ENCODE measurements around the gene ACYP1.
"Not testable (repeated sequence)": the region's sequence is repeated elsewhere in the genome, so short reads cannot be mapped to it uniquely, and the experiment has no call there.

ACYP1 gene

DNA sequence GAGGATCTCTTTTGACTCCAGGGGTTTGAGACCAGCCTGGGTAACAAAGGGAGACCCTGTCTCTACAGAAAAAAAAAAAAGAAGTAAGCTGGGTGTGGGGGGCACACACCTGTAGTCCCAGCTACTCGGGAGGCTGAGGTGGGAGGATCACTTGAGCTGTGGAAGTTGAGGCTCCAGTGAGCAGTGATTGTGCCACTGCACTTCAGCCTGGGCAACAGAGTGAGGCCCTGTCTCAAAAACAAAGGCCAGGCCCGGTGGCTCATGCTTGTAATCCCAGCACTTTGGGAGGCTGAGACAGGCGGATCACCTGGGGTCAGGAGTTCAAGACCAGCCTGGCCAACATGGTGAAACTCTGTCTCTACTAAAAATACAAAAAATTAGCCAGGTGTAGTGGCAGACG lies 3.9 kb upstream of the ACYP1 start:
- H3K36me3 ChIP-seq (ENCODE audit: control insufficient read depth, insufficient read depth, low read length); H3K9me3 ChIP-seq (ENCODE audit: control insufficient read depth, low read length); H3K4me3 ChIP-seq (ENCODE audit: low read length); H3K27me3 ChIP-seq (ENCODE audit: control insufficient read depth, insufficient read depth, low read length); H3K9ac ChIP-seq (ENCODE audit: low read length): not testable (repeated sequence)
- peaks cover 27% of the 10 kb centered on the region for H3K4me1 ChIP-seq (ENCODE audit: control insufficient read depth, insufficient read depth, low read length)

DNA sequence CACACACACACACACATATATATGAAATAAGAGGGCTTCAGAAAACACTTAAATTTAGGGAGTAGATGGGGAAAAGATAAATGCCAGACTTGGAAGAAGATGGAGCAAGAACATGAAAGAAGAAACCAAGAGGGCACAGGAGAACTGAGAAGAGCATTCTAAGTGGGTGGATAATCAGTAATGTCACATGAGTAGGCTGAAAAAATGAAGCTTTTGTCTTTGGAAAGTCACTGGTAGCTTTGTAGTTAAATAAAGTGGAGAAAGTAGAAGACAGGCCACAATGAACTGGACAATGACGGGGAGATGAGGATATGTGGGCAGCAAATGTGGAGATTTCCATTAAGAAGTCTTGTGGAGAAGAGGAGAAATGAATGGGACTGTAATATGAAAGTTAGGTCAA lies 3.4 kb upstream of the ACYP1 start:
- H3K27me3 ChIP-seq (ENCODE audit: control insufficient read depth, insufficient read depth, low read length) = no peaks in the 10 kb centered on the region
- H3K4me1 ChIP-seq (ENCODE audit: control insufficient read depth, insufficient read depth, low read length) = peaks cover 27% of the 10 kb centered on the region
- H3K9me3 ChIP-seq (ENCODE audit: control insufficient read depth, low read length) = no peaks in the 10 kb centered on the region
- H3K36me3 ChIP-seq (ENCODE audit: control insufficient read depth, insufficient read depth, low read length) = no peaks in the 10 kb centered on the region
- H3K9ac ChIP-seq (ENCODE audit: low read length) = no peak overlapping the region
- no peak overlapping the region for H3K4me3 ChIP-seq (ENCODE audit: low read length)

DNA sequence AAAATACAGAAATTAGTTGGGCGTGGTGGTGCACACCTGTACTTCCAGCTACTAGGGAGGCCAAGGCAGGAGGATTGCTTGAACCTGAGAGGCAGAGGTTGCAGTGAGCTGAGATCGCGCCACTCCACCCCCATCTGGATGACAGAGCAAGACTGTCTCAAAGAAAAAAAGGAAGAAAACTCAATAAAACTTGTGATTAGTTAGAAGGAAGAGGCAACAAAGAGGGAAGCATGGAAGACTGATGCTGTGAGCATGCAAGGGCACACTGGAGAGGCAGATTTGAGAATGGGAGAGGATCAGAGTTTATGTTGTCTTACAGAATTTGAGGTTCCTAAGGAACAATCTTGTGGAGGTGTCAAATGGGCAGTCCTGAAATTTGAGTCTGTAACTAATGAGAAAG lies 2.9 kb upstream of the ACYP1 start:
- peaks cover 27% of the 10 kb centered on the region for H3K4me1 ChIP-seq (ENCODE audit: control insufficient read depth, insufficient read depth, low read length)
- no peak overlapping the region for H3K4me3 ChIP-seq (ENCODE audit: low read length)
- H3K9me3 ChIP-seq (ENCODE audit: control insufficient read depth, low read length) = no peaks in the 10 kb centered on the region
- no peaks in the 10 kb centered on the region for H3K27me3 ChIP-seq (ENCODE audit: control insufficient read depth, insufficient read depth, low read length)
- no peak overlapping the region for H3K9ac ChIP-seq (ENCODE audit: low read length)
- no peaks in the 10 kb centered on the region for H3K36me3 ChIP-seq (ENCODE audit: control insufficient read depth, insufficient read depth, low read length)

DNA sequence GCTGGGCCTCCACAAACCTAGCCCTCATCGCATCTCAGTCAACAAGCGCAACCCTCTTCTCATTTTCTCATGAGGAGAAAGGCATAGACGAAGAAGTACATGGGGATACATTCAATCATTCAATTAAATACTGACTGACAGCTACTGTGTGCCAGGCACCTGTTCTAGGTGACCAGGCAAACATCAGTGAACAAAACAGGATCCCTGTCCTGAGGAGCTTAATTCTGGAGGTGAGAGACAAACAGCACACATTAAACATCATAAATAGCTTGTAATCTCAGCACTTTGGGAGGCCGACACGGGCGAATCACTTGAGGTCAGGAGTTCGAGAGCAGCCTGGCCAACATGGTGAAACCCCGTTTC lies 362 bp upstream of the ACYP1 start:
- Histone ChIP-seq H3K27me3 (ENCODE audit: control insufficient read depth, insufficient read depth, low read length) (no peaks in the 10 kb centered on the region), H3K9me3 (ENCODE audit: control insufficient read depth, low read length) (no peaks in the 10 kb centered on the region), H3K36me3 (ENCODE audit: control insufficient read depth, insufficient read depth, low read length) (no peaks in the 10 kb centered on the region), H3K4me1 (ENCODE audit: control insufficient read depth, insufficient read depth, low read length) (peaks cover 15% of the 10 kb centered on the region), H3K4me3 (ENCODE audit: low read length) (peak overlapping the region; percentile 59), H3K9ac (ENCODE audit: low read length) (peak overlapping the region; percentile 63)

DNA sequence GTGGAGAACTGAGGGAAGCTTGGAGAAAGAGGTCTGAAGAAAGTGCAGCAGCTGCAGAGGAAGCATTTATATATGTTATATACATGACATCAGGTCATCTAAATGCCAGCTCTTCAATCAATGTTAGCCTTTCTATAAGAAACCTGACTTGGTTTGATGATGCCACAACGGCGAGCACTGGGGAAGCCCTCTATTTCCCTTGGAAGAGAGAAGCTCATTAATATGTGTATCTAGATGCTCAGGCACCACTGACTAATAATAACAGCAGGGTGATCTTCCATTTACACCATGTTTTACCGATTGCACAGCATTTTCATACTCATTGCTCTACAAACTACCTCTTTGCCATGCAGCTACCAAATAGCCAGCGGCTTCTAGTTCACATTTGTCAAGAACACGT lies 811 bp downstream of the ACYP1 start:
- peak overlapping the region; percentile 59 for H3K4me3 ChIP-seq (ENCODE audit: low read length)
- no peaks in the 10 kb centered on the region for H3K27me3 ChIP-seq (ENCODE audit: control insufficient read depth, insufficient read depth, low read length)
- no peaks in the 10 kb centered on the region for H3K9me3 ChIP-seq (ENCODE audit: control insufficient read depth, low read length)
- H3K4me1 ChIP-seq (ENCODE audit: control insufficient read depth, insufficient read depth, low read length) = peaks cover 8% of the 10 kb centered on the region
- no peaks in the 10 kb centered on the region for H3K36me3 ChIP-seq (ENCODE audit: control insufficient read depth, insufficient read depth, low read length)
- peak overlapping the region; percentile 63 for H3K9ac ChIP-seq (ENCODE audit: low read length)

DNA sequence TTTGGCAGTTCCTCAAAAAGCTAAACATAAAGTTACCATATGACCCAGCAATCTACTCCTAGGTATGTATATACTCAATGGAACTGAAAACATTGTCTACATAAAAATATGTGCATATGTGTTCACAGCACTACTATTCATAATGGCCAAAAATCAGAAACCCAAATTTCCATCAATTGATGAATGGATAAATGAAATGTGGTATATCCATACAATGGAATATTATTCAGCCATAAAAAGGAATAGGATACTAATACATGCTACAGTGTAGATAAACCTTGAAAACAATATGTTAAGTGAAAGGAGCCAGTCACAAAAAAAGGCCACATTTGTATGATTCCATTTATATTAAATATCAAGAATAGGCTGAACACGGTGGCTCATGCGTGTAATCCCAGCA lies 3.4 kb downstream of the ACYP1 start:
- no peaks in the 10 kb centered on the region for H3K36me3 ChIP-seq (ENCODE audit: control insufficient read depth, insufficient read depth, low read length)
- H3K9me3 ChIP-seq (ENCODE audit: control insufficient read depth, low read length) = no peaks in the 10 kb centered on the region
- H3K9ac ChIP-seq (ENCODE audit: low read length) = no peak overlapping the region
- H3K27me3 ChIP-seq (ENCODE audit: control insufficient read depth, insufficient read depth, low read length) = no peaks in the 10 kb centered on the region
- H3K4me3 ChIP-seq (ENCODE audit: low read length) = no peak overlapping the region
- H3K4me1 ChIP-seq (ENCODE audit: control insufficient read depth, insufficient read depth, low read length) = peaks cover 3% of the 10 kb centered on the region

DNA sequence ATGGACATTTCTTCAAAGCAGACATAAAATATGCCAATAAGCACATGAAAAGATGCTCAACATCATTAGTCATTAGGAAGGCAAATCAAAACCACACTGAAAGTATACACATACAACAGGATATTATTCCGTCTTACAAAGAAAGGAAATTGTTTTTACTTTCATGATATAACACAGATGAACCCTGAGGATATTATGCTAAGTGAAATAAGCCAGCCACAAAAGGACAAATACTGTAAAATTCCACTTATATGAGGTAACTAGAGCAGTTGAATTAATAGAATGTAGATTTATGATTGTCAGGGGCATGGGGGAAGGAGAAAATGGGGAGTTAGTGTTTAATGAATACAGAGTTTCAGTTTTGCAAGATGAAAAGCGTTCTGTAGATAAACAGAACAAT lies 4.2 kb downstream of the ACYP1 start:
- H3K9me3 ChIP-seq (ENCODE audit: control insufficient read depth, low read length) = no peaks in the 10 kb centered on the region
- no peaks in the 10 kb centered on the region for H3K27me3 ChIP-seq (ENCODE audit: control insufficient read depth, insufficient read depth, low read length)
- H3K36me3 ChIP-seq (ENCODE audit: control insufficient read depth, insufficient read depth, low read length) = no peaks in the 10 kb centered on the region
- no peak overlapping the region for H3K4me3 ChIP-seq (ENCODE audit: low read length)
- no peak overlapping the region for H3K9ac ChIP-seq (ENCODE audit: low read length)
- peaks cover 3% of the 10 kb centered on the region for H3K4me1 ChIP-seq (ENCODE audit: control insufficient read depth, insufficient read depth, low read length)

DNA sequence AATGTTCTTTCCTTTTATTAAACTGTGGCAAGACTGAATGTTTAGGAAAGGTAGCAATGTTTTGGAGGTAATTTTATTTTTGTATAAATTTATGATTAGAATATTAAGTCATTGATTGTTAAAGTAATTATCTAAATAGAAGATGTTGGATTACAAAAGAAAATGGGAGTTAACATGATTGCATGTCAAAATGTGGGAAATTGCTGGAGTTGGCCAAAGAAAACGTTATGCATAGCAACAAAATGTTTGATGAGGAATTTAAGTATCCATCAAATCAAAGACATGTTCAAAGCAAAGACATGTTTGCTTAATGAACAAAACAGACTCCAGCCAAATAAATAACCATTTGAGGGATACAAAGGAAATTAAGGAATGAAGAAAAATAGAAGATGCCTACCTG lies 9.4 kb downstream of the ACYP1 start:
- Histone ChIP-seq H3K9me3 (ENCODE audit: control insufficient read depth, low read length) (no peaks in the 10 kb centered on the region), H3K9ac (ENCODE audit: low read length) (no peak overlapping the region), H3K4me1 (ENCODE audit: control insufficient read depth, insufficient read depth, low read length) (no peaks in the 10 kb centered on the region), H3K4me3 (ENCODE audit: low read length) (no peak overlapping the region), H3K36me3 (ENCODE audit: control insufficient read depth, insufficient read depth, low read length) (no peaks in the 10 kb centered on the region), H3K27me3 (ENCODE audit: control insufficient read depth, insufficient read depth, low read length) (no peaks in the 10 kb centered on the region)

DNA sequence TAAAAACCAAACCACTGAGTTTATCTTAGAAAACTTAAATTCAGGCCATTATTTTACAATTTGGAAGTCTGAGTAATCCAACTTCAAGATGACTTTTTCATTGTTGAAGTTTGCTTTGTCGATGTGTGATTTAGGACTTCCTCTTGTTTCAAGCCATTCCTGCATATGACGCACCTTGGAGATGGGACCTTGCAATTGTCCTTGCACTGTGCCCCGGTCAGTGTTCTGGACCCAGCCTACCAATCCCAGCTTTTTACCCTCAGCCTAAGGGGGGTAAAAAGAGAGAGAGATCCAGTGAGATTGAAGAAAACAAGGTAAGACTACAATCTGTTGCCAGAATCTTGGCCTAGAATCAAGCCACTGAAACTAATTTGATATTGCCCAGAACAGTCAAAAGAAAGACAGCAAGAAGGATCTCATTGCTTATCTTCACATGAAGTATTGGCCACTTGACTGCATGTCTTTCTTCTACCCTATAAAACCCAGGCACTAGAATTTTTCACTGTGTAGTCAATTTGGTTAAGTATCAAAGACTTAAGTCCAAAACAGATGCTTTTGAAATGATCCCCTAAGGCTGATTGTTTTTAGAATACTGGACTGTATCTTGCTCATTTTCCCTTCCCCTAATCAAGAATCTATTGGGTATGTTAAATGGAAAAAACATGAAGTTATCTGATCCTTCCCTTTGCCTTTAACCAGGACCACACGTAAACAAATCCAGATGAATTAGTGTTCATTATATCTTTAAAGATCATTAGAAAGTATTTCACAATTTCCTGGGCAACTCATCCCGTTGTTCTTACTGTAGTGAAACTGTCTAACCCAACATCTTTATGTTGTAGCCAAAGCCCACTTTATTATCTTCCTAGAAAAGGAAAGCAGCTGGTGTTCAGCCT lies 10.2 kb downstream of the ACYP1 start:
- Histone ChIP-seq H3K36me3 (ENCODE audit: control insufficient read depth, insufficient read depth, low read length) (no peaks in the 10 kb centered on the region), H3K27me3 (ENCODE audit: control insufficient read depth, insufficient read depth, low read length) (no peaks in the 10 kb centered on the region), H3K9me3 (ENCODE audit: control insufficient read depth, low read length) (no peaks in the 10 kb centered on the region), H3K9ac (ENCODE audit: low read length) (no peak overlapping the region), H3K4me1 (ENCODE audit: control insufficient read depth, insufficient read depth, low read length) (no peaks in the 10 kb centered on the region), H3K4me3 (ENCODE audit: low read length) (no peak overlapping the region)

DNA sequence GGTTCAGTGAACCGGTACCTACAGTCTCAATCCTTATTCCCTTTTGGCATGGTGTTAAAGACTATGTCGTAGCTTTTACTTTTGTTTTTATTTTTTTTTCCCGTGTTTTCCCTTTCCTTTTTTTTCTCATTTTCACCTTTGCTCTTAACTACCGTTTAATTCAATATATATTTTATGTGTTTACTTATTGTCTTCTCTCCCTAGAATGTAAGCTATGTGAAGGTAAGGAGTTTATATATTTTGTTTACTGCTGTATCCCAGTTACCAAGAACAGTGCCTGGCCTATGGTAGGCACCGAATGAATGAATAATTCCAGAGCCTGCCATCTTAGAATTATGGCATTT lies 12.3 kb downstream of the ACYP1 start:
- H3K9ac ChIP-seq (ENCODE audit: low read length) = peak overlapping the region; percentile 84
- H3K27me3 ChIP-seq (ENCODE audit: control insufficient read depth, insufficient read depth, low read length) = no peaks in the 10 kb centered on the region
- H3K4me3 ChIP-seq (ENCODE audit: low read length) = peak overlapping the region; percentile 38
- no peaks in the 10 kb centered on the region for H3K4me1 ChIP-seq (ENCODE audit: control insufficient read depth, insufficient read depth, low read length)
- no peaks in the 10 kb centered on the region for H3K36me3 ChIP-seq (ENCODE audit: control insufficient read depth, insufficient read depth, low read length)
- H3K9me3 ChIP-seq (ENCODE audit: control insufficient read depth, low read length) = no peaks in the 10 kb centered on the region

DNA sequence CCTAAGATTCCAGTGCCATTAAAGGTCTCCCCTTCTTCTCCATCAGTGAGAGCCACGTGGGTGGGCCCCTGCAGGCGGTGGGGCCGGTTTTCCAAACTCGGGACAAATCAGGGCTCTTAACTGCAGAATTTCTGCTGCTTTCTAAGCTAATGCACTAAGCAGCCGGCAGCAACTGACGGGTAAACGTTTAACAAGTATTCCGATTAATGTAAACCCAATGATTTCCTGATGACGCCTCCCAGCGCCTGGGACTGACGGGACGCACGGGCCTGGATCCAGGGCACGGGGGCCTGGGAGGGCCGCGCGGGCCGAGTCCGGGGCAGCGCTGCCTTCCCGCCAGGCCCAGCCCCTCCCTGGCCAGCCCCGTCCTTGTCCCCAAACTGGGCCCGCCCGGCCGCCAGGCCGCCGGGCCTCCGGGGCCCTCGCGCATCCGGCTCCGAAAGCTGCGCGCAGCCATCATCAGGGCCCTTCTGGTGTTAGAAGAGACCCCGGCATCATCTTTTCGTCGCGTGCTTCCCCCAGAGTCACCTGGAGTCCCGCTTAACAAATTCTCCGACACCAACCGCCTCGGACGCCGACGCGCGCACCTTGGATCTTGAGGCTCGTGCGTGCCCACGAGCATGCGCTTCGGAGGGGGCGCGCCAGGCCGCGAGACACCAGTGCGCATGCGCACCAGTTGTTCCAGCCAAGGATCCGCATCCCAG lies 12.8 kb downstream of the ACYP1 start, which contains the start of gene MLH3:
Gene MLH3 (minus strand): TSS at position 616 of the 704 bp plus-strand sequence. CDS start 1,812 bp downstream, outside the sequence.
- H3K27me3 ChIP-seq (ENCODE audit: control insufficient read depth, insufficient read depth, low read length) = no peaks in the 10 kb centered on the region
- H3K4me3 ChIP-seq (ENCODE audit: low read length) = peak within 1 kb of the TSS; percentile 38
- no peaks in the 10 kb centered on the region for H3K9me3 ChIP-seq (ENCODE audit: control insufficient read depth, low read length)
- no peaks in the 10 kb centered on the region for H3K36me3 ChIP-seq (ENCODE audit: control insufficient read depth, insufficient read depth, low read length)
- H3K9ac ChIP-seq (ENCODE audit: low read length) = peak within 1 kb of the TSS; percentile 84
- no peaks in the 10 kb centered on the region for H3K4me1 ChIP-seq (ENCODE audit: control insufficient read depth, insufficient read depth, low read length)

DNA sequence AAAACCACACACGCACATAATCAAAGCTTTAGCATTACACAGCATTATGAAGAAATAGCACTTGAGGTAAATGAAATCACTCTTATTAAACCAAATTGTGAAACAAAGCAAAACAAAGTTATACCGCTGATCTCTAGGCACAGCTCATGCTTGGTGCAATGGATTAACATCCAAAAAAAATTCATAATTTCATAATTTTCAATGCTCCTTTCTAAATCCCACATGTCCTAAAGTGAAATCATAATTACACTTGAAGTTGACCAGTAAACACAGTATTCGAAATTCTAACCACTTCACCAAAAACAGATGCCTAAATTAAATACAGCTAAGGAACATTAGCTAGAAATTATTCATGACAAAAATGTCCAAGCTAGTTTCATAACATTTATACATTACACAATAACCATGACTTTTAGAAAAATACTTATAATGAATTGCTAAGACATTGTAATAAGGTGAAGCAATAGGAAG lies 14.1 kb downstream of the ACYP1 start:
- Histone ChIP-seq H3K9ac (ENCODE audit: low read length) (no peak overlapping the region), H3K4me3 (ENCODE audit: low read length) (no peak overlapping the region), H3K36me3 (ENCODE audit: control insufficient read depth, insufficient read depth, low read length) (no peaks in the 10 kb centered on the region), H3K27me3 (ENCODE audit: control insufficient read depth, insufficient read depth, low read length) (no peaks in the 10 kb centered on the region), H3K4me1 (ENCODE audit: control insufficient read depth, insufficient read depth, low read length) (no peaks in the 10 kb centered on the region), H3K9me3 (ENCODE audit: control insufficient read depth, low read length) (no peaks in the 10 kb centered on the region)
